Activated T-cell treated with anti-CD3 and anti-CD28 coated beads, Interleukin-2, amount 50 U/mL, for 4 hours (primary cell): ENCODE results near the gene FAM217B. TPM values are rescaled to one million over a fixed set of nuclear protein-coding genes. Genes with fewer than 3 reads are reported as not detected.

Experiments
- ATAC-seq, 2 donors: fragments of 200-7000 bp; cut with Tn5 transposase; one replicate each; pipeline ENCODE4 v1.10.0; 2021
- DNase-seq: peaks from one replicate; pipeline ENCODE4 v3.0.0-alpha.2; 2020
- H3K27me3 Mint-ChIP-seq: one replicate; pipeline ENCODE4 v1.8.0; 2021; ENCODE audit warnings: low read depth, mixed read lengths
- H3K36me3 Mint-ChIP-seq: one replicate; pipeline ENCODE4 v1.8.0; 2022; ENCODE audit warnings: mixed read lengths; ENCODE audit not compliant: insufficient read depth
- H3K4me1 Mint-ChIP-seq: one replicate; pipeline ENCODE4 v1.8.0; 2021; ENCODE audit warnings: low read depth, mixed read lengths
- H3K4me3 Mint-ChIP-seq: one replicate; pipeline ENCODE4 v1.8.0; 2021; ENCODE audit warnings: mild to moderate bottlenecking, moderate library complexity, mixed read lengths
- H3K9me3 Mint-ChIP-seq: one replicate; pipeline ENCODE4 v1.8.0; 2021; ENCODE audit warnings: mixed read lengths
- total RNA-seq, 3 donors: library from RNA; stranded (reverse); gene quantifications; one replicate each; pipeline ENCODE4 v1.2.1, GENCODE V29; 2021

The FAM217B gene, protein sequence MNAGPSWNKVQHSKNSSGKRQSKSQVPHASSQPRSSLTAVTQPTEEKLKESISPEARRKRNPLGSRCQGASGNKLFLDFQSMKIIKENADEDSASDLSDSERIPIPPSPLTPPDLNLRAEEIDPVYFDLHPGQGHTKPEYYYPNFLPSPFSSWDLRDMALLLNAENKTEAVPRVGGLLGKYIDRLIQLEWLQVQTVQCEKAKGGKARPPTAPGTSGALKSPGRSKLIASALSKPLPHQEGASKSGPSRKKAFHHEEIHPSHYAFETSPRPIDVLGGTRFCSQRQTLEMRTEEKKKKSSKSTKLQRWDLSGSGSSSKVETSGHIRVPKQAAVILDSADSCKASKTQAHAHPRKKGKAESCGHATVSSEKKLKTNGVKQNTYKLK
- 10 to 100 TPM; 21.6 to 26.6 (median 23.3) TPM for total RNA-seq

DNA sequence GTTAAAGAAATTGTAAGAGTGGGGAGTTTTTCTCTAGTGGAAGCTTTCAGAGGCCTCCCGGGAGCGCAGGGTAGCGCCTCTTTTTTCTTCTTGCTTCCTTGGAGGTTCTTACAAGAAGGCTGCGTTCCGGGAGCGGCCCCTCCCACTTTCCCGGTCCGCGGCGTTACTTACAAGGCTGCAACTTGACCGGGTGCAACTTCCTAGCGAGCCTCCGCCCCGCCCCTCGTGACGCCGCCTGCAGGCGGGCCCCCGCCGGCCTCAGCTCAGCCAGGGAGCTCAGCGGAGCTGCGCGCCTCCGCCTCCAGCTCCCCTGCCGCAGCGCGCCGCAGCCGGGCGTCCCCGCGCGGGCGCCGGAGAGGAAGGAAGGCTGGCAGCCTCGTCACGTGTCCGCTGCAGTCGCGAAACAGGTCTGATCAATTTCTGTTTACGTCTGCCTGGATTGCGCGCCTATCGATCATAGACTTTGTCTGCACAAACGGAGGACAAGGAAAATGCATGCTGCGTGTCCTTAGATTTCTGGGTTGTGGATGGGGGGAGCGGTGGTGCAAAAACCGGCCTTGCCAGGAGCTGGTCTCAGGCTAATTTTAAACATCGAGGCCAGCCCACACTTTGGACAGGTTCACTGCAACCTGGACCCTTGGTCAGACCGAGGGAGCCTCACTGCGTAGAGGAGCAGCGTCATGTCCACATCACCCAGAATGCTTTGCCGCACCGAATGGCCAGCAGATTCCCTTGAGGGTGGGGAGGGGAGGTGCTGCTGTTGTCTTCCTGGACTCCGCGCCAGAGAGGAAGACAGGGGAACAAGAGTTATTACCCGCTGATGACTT lies at the start of gene FAM217B, which contains the start of gene PPP1R3D:
Gene FAM217B (plus strand): TSS at position 261 of the 827 bp plus-strand sequence. CDS start 3,555 bp downstream, outside the sequence.
Gene PPP1R3D (minus strand): TSS at position 177 of the 827 bp plus-strand sequence. CDS start 374 bp downstream, outside the sequence.
- H3K4me3 Mint-ChIP-seq = peak within 1 kb of the TSS; percentile 90
- H3K9me3 Mint-ChIP-seq = no peaks in the 10 kb centered on the region
- no peaks in the 10 kb centered on the region for H3K27me3 Mint-ChIP-seq
- H3K36me3 Mint-ChIP-seq = peaks cover 10% of the 10 kb centered on the region
- DNase-seq = peak; percentile 82
- H3K4me1 Mint-ChIP-seq = peaks cover 37% of the 10 kb centered on the region
- peak; percentile 96 to 98 for ATAC-seq

DNA sequence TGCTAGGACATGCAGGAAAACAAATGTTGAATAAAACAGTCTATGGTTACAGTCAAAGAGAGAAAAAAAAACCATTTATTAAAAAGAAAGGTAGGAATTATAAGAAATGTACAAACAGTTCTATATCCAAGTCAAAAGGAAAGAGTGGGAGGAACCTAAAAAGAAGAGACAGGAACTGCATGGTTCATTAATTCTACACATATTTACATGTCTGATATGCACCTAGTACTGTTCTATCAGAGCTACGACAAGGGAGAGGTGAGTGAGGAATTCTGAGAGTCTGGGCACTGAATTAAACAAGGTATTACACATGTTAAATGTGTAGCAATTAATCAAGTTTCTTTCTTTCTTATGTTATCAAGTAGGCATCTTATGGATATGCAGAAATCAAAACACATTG lies 48.6 kb upstream of the FAM217B start:
- Mint-ChIP-seq H3K4me1 (peaks cover 2% of the 10 kb centered on the region), H3K27me3 (no peaks in the 10 kb centered on the region), H3K4me3 (no peak overlapping the region), H3K9me3 (no peaks in the 10 kb centered on the region), H3K36me3 (no peaks in the 10 kb centered on the region)
- DNase-seq (no peak), ATAC-seq (no peak)

DNA sequence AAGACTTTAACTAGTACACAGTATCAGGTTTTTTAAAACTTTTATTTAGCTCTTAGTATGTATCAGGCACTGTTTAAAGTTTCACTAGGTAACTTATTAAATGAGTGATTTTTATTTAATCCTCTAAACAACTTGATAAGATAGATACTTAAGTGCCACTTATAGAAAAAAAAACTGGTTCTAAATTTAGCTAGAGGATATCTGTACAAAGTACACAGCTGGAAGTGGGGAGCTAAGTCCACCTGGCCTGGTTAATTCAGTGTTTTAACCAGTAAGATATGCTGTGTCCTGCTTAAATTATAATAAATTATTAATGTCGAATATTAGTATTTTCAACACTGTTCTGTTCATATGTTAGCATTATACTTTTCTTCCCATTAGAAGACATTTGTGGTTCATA lies 44.3 kb upstream of the FAM217B start:
- no peaks in the 10 kb centered on the region for H3K9me3 Mint-ChIP-seq
- H3K36me3 Mint-ChIP-seq = peaks cover 3% of the 10 kb centered on the region
- H3K4me3 Mint-ChIP-seq = no peak overlapping the region
- no peaks in the 10 kb centered on the region for H3K4me1 Mint-ChIP-seq
- ATAC-seq = no peak
- DNase-seq = no peak
- peaks cover 7% of the 10 kb centered on the region for H3K27me3 Mint-ChIP-seq

DNA sequence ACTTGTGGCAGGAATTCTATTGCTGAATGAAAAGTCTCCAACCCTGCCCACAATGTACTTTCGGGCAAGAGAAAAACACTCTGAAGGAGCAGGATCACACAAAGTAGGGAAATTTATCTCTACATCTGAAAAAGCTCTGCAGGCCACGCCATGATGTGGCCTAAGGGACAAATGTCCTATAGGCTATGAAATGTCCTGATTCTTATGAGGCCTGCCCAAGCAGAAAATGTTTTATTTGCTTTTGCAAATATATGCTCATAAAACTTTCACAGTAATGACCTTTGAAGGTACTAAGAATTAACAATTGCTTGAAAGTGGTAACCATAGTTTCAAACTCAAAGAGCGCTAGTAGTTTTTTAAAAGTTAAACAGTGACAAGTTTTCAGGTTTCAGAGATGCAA lies 37.7 kb upstream of the FAM217B start:
- DNase-seq (no peak), ATAC-seq (no peak)
- Mint-ChIP-seq H3K27me3 (peaks cover 7% of the 10 kb centered on the region), H3K4me1 (no peaks in the 10 kb centered on the region), H3K36me3 (peaks cover 5% of the 10 kb centered on the region), H3K9me3 (no peaks in the 10 kb centered on the region), H3K4me3 (no peak overlapping the region)

DNA sequence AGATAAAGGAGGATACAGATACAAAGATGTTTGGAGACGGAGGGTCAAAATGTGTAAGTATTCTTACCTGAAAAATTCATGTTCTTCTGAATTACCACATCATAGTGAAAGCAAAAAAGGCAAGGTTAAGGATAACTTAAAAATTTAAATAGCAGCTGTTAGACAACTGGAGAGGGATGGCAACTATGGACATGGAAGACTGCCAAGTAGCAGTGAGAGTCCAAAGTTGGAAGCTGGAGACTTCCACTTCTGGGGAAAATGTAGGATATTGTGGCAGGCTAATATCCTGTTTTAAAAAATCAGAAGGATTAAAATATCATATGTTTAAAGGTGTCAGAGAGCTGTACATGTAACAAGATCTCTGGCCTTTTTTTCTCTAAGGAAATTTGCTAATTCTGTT lies 36.6 kb upstream of the FAM217B start:
- ATAC-seq = no peak
- Mint-ChIP-seq H3K27me3 (peaks cover 2% of the 10 kb centered on the region), H3K4me3 (no peak overlapping the region), H3K9me3 (no peaks in the 10 kb centered on the region), H3K36me3 (peaks cover 4% of the 10 kb centered on the region), H3K4me1 (no peaks in the 10 kb centered on the region)
- no peak for DNase-seq

DNA sequence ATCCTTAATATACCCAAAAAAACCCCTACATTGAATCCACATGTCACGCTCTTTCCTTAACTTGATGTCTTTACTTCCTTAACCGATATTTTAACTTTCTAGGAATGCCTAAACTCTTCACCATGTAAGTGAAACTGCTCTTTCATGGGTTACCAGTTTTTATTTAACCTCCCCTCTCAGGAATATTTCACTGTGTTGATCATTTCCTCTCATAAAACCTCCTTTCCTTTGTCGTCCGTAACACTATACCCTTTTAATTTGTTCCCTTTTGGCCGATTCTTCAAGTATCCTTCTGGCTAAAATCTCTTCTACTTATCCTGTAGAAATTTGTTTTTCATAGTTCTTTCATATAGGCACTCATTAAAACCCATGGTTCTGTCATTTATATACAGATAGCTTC lies 31.3 kb upstream of the FAM217B start:
- no peaks in the 10 kb centered on the region for H3K27me3 Mint-ChIP-seq
- DNase-seq (no peak), ATAC-seq (no peak)
- no peaks in the 10 kb centered on the region for H3K4me1 Mint-ChIP-seq
- H3K36me3 Mint-ChIP-seq = no peaks in the 10 kb centered on the region
- no peak overlapping the region for H3K4me3 Mint-ChIP-seq
- no peaks in the 10 kb centered on the region for H3K9me3 Mint-ChIP-seq

DNA sequence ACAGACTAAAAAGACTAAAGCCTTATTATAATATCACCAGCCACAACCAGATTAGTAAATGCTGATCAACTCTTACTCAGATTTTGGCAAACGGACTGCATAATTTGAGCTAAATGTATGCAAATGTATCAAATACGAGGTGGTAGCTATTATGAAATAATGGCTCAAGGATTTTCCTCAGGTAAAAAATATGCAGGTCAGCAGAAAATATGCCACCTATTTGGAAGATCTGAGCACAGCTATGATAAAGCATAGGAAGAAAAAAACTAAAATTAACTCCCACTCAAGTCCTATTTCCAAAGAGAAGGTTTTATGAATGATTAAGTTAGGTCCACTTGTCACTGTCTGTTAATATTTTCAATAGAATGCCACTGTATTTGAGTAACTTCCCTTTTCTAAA lies 29.1 kb upstream of the FAM217B start:
- no peaks in the 10 kb centered on the region for H3K9me3 Mint-ChIP-seq
- no peaks in the 10 kb centered on the region for H3K36me3 Mint-ChIP-seq
- ATAC-seq (no peak), DNase-seq (no peak)
- H3K4me3 Mint-ChIP-seq = no peak overlapping the region
- H3K27me3 Mint-ChIP-seq = no peaks in the 10 kb centered on the region
- H3K4me1 Mint-ChIP-seq = no peaks in the 10 kb centered on the region

DNA sequence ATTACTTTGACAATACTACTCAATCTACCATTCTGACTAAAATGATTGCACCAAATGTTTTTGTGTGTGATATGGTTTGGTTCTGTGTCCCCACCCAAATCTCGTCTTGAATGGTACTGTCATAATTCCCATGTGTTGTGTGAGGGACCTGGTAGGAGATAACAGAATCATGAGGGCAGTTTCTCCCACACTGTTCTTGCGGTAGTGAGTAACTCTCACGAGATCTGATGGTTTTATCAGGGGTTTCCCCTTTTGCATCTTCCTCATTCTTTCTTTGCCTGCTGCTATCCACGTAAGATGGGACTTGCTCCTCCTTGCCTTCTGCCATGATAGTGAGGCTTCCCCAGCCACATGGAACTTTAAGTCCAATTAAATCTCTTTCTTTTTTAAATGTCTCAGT lies 27.6 kb upstream of the FAM217B start:
- Mint-ChIP-seq H3K9me3 (no peaks in the 10 kb centered on the region), H3K27me3 (no peaks in the 10 kb centered on the region), H3K36me3 (no peaks in the 10 kb centered on the region), H3K4me3 (no peak overlapping the region), H3K4me1 (no peaks in the 10 kb centered on the region)
- no peak for DNase-seq
- peak in 1 of 2 donors; percentile 50 for ATAC-seq

DNA sequence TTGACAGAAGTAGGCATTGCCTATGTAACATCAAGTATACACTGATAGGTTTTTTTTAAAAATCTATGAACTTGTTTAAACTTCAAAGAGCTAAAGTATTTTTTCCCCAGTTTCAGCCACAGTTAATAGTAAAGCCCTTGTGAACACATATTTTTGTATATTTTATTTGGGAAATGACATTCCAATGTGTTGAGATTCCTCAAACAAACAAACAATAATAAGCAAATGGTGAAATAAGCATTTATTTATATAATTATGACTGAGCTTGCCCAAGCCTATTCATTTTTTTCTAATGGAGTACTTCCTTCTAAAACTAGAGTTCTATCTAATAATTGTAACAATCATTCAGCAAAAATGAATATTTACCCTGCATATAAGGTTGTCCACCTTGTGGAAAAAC lies 19.2 kb upstream of the FAM217B start:
- no peaks in the 10 kb centered on the region for H3K9me3 Mint-ChIP-seq

DNA sequence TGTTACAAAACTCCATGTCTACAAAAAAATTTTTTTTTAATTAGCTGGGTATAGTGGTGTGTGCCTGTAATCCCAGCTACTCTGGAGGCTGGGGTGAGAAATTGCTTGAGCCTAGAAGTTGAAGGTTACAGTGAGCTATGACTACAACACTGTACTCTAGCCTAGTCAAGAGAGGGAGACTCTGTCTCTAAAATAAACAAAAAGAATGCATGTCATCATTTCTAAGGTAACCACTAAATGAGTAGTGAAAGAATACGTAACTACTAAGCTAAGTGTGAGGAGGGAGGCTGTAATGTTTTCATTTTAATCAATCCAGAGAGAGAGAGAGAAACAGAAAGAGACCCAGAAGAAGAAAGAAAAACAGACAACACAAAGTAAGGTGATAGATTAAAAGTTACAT lies 16.7 kb upstream of the FAM217B start:
- no peak for ATAC-seq
- no peak overlapping the region for H3K4me3 Mint-ChIP-seq
- peaks cover 2% of the 10 kb centered on the region for H3K27me3 Mint-ChIP-seq
- no peaks in the 10 kb centered on the region for H3K36me3 Mint-ChIP-seq
- no peak for DNase-seq
- H3K4me1 Mint-ChIP-seq = no peaks in the 10 kb centered on the region
- H3K9me3 Mint-ChIP-seq = no peaks in the 10 kb centered on the region

More for the DNA sequence above, 19.2 kb upstream of the FAM217B start:
- Mint-ChIP-seq H3K36me3 (no peaks in the 10 kb centered on the region), H3K4me1 (no peaks in the 10 kb centered on the region), H3K27me3 (peaks cover 2% of the 10 kb centered on the region), H3K4me3 (no peak overlapping the region)
- DNase-seq (no peak), ATAC-seq (no peak)

DNA sequence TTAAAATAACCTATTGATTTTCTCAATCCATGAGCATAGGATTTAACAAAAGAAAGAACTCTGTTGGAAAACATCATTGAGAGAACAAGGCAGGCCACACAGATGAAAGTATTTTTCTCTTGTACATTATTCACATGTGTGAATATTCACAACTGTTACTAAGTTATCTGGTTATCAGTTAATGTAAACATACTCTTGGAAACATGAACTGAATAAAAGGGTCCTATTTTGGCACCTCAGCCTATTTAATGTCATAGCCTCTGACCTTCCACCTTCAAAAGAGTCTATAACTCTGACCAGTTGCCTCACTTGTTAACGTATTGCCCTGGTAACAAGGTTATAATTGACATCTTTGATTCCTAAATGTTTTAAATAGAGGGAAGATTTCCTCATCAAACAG lies 14.8 kb upstream of the FAM217B start:
- no peak for ATAC-seq
- Mint-ChIP-seq H3K9me3 (no peaks in the 10 kb centered on the region), H3K4me3 (no peak overlapping the region), H3K4me1 (no peaks in the 10 kb centered on the region), H3K27me3 (peaks cover 2% of the 10 kb centered on the region), H3K36me3 (no peaks in the 10 kb centered on the region)
- DNase-seq = no peak

DNA sequence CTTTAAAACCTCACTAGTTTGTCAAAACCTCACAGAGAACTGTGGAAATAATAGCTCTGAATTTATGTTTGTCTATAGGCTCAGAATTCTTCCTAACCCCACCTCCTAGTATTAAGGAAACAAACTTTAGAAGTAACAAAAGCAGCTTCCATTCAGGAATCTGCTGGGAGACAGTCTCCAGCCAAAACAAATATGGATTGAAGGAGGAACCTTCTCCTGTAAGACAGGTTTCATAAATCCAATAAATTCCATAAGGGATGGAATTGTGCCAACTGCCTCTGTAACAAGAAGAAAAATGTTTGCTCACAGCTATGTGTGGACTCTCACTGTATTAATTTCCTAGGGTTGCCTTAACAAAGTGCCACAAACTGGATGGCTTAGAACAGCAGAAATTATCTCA lies 14.3 kb upstream of the FAM217B start:
- Mint-ChIP-seq H3K4me1 (no peaks in the 10 kb centered on the region), H3K36me3 (no peaks in the 10 kb centered on the region), H3K9me3 (no peaks in the 10 kb centered on the region), H3K4me3 (no peak overlapping the region), H3K27me3 (peaks cover 2% of the 10 kb centered on the region)
- ATAC-seq (no peak), DNase-seq (no peak)

DNA sequence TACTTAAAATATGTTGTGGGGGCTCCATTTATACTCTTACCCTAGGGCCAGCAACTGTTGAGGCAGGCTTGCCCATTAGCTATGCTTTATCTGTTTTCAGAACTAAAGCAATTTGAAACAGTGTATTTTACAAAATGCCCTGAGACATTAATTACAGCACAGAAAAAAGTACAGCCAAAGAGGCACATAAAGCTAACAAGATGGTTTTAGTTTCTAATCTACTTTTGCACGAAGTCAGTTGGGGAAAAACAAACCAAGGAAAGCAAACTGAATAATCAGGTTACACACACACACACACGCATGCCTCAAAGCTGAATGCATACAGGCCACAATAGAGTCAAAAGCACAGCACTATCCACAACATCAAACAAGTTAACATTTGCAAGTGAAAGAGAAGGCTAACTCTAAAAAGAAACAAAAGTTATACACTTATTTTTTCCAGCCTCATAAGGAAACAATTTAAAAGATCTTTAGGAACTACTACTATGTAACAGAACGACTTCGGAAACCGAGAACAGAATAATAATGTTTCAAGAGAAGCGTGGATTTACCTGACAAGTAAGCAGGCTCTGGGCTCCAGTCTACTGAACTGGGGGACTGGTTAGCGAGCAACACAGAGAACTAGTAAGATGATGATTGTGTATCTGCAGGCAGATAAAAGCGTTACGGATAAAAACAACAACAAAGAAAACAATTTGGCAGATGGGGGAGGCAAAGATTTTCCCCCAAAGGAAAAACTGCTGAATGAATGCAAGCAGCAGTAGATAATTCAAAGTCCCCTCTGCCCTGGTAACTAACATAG lies 8.5 kb upstream of the FAM217B start:
- H3K36me3 Mint-ChIP-seq = no peaks in the 10 kb centered on the region
- no peaks in the 10 kb centered on the region for H3K9me3 Mint-ChIP-seq
- H3K4me1 Mint-ChIP-seq = peaks cover 9% of the 10 kb centered on the region
- no peaks in the 10 kb centered on the region for H3K27me3 Mint-ChIP-seq
- H3K4me3 Mint-ChIP-seq = peak overlapping the region; percentile 57
- DNase-seq = no peak
- ATAC-seq = peak; percentile 11 to 12

DNA sequence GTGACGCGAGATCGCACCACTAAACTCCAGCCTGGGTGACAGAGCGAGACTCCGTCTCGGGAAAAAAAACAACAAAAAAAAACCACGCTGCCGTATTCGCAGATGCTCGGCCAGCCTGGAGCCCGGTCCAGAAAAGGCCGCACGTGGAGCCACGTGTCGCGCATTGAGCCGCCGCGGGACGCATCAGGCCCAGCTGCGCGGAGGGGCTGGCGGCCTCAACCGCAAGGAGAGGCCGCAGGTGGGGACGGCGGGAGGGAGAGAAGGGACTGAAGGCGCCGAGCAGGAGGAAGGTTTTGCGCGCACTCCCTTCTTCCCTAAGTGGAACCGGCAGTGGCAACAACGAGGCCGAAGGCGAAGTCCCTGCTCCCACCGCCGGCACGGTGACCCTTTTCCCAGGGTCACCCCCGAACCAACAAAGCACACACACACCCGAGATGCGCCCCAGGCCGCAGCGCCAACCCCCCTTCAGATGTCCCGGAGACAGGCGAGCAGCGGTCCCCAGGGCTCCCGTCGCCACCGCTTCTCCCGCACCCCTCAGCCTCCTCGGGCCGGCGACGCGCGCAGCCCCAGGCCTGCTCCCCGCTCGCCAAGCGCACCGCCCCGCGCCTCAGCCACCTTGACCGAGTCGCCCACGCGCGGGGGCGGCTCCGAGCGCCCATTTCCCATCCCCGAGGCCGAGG lies 7.4 kb upstream of the FAM217B start:
- peak overlapping the region; percentile 67 for H3K4me3 Mint-ChIP-seq
- H3K4me1 Mint-ChIP-seq = peaks cover 15% of the 10 kb centered on the region
- DNase-seq (no peak), ATAC-seq (no peak)
- no peaks in the 10 kb centered on the region for H3K9me3 Mint-ChIP-seq
- no peaks in the 10 kb centered on the region for H3K27me3 Mint-ChIP-seq
- H3K36me3 Mint-ChIP-seq = no peaks in the 10 kb centered on the region
